ENCODE results near the gene TIGD6.

DNA sequence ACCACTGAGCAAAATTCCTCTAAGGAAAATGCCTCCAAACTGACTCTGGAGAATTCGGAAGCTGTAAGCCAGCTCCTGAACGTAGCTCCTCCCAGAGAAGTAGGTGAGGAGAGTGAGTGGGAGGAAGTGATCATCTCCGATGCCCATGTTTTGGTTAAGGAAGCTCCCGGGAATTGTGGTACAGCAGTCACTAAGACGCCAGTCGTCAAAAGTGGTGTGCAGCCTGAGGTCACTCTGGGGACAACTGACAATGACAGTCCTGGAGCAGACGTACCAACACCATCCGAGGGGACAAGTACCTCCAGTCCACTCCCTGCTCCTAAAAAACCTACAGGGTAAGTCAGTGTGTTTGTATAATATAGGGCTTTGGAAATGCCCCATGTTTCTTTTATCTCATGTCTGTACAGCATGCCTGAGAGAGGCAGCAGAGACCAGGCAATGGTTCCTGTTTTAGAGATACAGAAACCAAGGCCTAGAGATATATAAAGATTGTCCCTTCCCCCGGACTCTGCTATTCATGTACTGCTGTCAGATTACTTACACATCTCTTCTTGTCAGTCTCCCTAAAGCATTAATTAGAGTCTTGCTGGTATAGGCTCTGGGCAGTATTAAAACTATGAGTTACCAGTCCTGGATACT is 24.0 kb upstream of the TIGD6 start:
- no peak for TF ChIP-seq POLR2A (IDR thresholded peaks at IDR 0.05)
- TF ChIP-seq, protein P1, sequence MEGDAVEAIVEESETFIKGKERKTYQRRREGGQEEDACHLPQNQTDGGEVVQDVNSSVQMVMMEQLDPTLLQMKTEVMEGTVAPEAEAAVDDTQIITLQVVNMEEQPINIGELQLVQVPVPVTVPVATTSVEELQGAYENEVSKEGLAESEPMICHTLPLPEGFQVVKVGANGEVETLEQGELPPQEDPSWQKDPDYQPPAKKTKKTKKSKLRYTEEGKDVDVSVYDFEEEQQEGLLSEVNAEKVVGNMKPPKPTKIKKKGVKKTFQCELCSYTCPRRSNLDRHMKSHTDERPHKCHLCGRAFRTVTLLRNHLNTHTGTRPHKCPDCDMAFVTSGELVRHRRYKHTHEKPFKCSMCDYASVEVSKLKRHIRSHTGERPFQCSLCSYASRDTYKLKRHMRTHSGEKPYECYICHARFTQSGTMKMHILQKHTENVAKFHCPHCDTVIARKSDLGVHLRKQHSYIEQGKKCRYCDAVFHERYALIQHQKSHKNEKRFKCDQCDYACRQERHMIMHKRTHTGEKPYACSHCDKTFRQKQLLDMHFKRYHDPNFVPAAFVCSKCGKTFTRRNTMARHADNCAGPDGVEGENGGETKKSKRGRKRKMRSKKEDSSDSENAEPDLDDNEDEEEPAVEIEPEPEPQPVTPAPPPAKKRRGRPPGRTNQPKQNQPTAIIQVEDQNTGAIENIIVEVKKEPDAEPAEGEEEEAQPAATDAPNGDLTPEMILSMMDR (IDR thresholded peaks at IDR 0.05 in 4 of 5, conservative IDR thresholded peaks at IDR 0.05 in 1 of 5) = peak in 3 of 5 experiments; percentile 11 to 23 (median 16)
